HEK293 (cell line): ENCODE measurements around the gene CERS5.
A peak's percentile ranks its signal among the peaks of the same experiment; 100 is the strongest.

Experiments used
- CTCF ChIA-PET: fragments of 350-600 bp; formaldehyde crosslinking; extraction: SDS; loops from one replicate; lab custom pipeline; 2021; ENCODE audit warnings: antibody characterized with exemption; lab: Yijun Ruan, JAX
- POLR2A ChIA-PET: fragments of 300-600 bp; formaldehyde crosslinking; extraction: SDS; loops from one replicate; lab custom pipeline; 2020; ENCODE audit warnings: antibody characterized with exemption, inconsistent platforms; lab: Yijun Ruan, JAX
- H3K27ac ChIP-seq: fragments of 200-500 bp; sonication (Bioruptor generic); 2 replicates; pipeline ENCODE4 v1.5.1; 2014; ENCODE audit warnings: low read depth, low read length, control low read depth, inconsistent platforms; ENCODE audit errors: extremely low read depth
- H3K36me3 ChIP-seq, 2 experiments: fragments of 200-500 bp in 1 of 2; sonication (Bioruptor generic) in 1 of 2; 1 replicate in 1 of 2; 2 replicates in 1 of 2; pipeline ENCODE4 v1.5.1; 2014 to 2017; ENCODE audit warnings: inconsistent platforms in 2 of 2, low read length in 2 of 2; ENCODE audit not compliant: control insufficient read depth in 2 of 2, insufficient read depth in 1 of 2
- H3K4me1 ChIP-seq: fragments of 200-500 bp; sonication (Bioruptor generic); 2 replicates; pipeline ENCODE4 v1.5.1; 2014; ENCODE audit warnings: mild to moderate bottlenecking, low read length, inconsistent platforms; ENCODE audit not compliant: control insufficient read depth, insufficient read depth
- H3K4me3 ChIP-seq: 2 replicates; pipeline ENCODE4 v1.5.1; 2011; ENCODE audit warnings: low read depth, mild to moderate bottlenecking, control low read depth, low read length, moderate library complexity
- H3K9me3 ChIP-seq: fragments of 200-500 bp; sonication (Bioruptor generic); 2 replicates; pipeline ENCODE4 v1.5.1; 2014; ENCODE audit warnings: low read depth, low read length, inconsistent platforms; ENCODE audit not compliant: control insufficient read depth, insufficient read depth
- BCL11B ChIP-seq: fragments of 450-650 bp; formaldehyde crosslinking; IDR thresholded peaks from 2 replicates; pipeline ENCODE4 v1.5.1; 2016; ENCODE audit warnings: low read depth, missing biosample characterization, missing genetic modification characterization
- EGR2 ChIP-seq: fragments of 450-650 bp; formaldehyde crosslinking; IDR thresholded peaks from 2 replicates; pipeline ENCODE4 v1.5.1; 2016; ENCODE audit warnings: low read depth, missing biosample characterization, missing genetic modification characterization
- GLIS2 ChIP-seq: fragments of 450-650 bp; formaldehyde crosslinking; IDR thresholded peaks from 2 replicates; pipeline ENCODE4 v1.5.1; 2016; ENCODE audit warnings: missing biosample characterization, missing genetic modification characterization
- KLF1 ChIP-seq: fragments of 450-650 bp; formaldehyde crosslinking; IDR thresholded peaks from 2 replicates; pipeline ENCODE4 v1.5.1; 2016; ENCODE audit warnings: missing biosample characterization, missing genetic modification characterization
- MEIS1 ChIP-seq: sonication (generic); formaldehyde crosslinking; IDR thresholded peaks from 2 replicates; pipeline ENCODE4 v1.8.1; 2022; ENCODE audit warnings: missing genetic modification reagents, mild to moderate bottlenecking, borderline replicate concordance
- SP7 ChIP-seq: fragments of 450-650 bp; formaldehyde crosslinking; IDR thresholded peaks from 2 replicates; pipeline ENCODE4 v1.5.1; 2016; ENCODE audit warnings: missing biosample characterization, missing genetic modification characterization
- WT1 ChIP-seq: fragments of 450-650 bp; formaldehyde crosslinking; IDR thresholded peaks from 2 replicates; pipeline ENCODE4 v1.5.1; 2016; ENCODE audit warnings: missing biosample characterization, missing genetic modification characterization
- ZBTB17 ChIP-seq: fragments of 450-650 bp; formaldehyde crosslinking; IDR thresholded peaks from 2 replicates; pipeline ENCODE4 v1.5.1; 2016; ENCODE audit warnings: missing biosample characterization, missing genetic modification characterization
- ZBTB48 ChIP-seq: fragments of 450-650 bp; formaldehyde crosslinking; IDR thresholded peaks from 2 replicates; pipeline ENCODE4 v1.5.1; 2016; ENCODE audit warnings: missing biosample characterization, missing genetic modification characterization
- ZBTB7A ChIP-seq: fragments of 450-650 bp; formaldehyde crosslinking; IDR thresholded peaks from 2 replicates; pipeline ENCODE4 v1.5.1; 2016; ENCODE audit warnings: low read depth, missing biosample characterization, missing genetic modification characterization
- ZBTB8A ChIP-seq: fragments of 450-650 bp; formaldehyde crosslinking; IDR thresholded peaks from 2 replicates; pipeline ENCODE4 v1.5.1; 2016; ENCODE audit warnings: missing biosample characterization, missing genetic modification characterization
- ZEB2 ChIP-seq: fragments of 450-650 bp; formaldehyde crosslinking; IDR thresholded peaks from 2 replicates; pipeline ENCODE4 v1.5.1; 2016; ENCODE audit warnings: missing biosample characterization, missing genetic modification characterization
- ZFP3 ChIP-seq: fragments of 450-650 bp; formaldehyde crosslinking; IDR thresholded peaks from 2 replicates; pipeline ENCODE4 v1.5.1; 2016; ENCODE audit warnings: low read depth, missing biosample characterization, missing genetic modification characterization
- ZNF121 ChIP-seq: fragments of 450-650 bp; formaldehyde crosslinking; IDR thresholded peaks from 2 replicates; pipeline ENCODE4 v1.5.1; 2016; ENCODE audit warnings: missing biosample characterization, missing genetic modification characterization
- ZNF140 ChIP-seq: fragments of 450-650 bp; formaldehyde crosslinking; IDR thresholded peaks from 2 replicates; pipeline ENCODE4 v1.5.1; 2016; ENCODE audit warnings: missing biosample characterization, missing genetic modification characterization
- ZNF211 ChIP-seq: fragments of 450-650 bp; formaldehyde crosslinking; IDR thresholded peaks from 2 replicates; pipeline ENCODE4 v1.5.1; 2016; ENCODE audit warnings: low read depth, missing biosample characterization, missing genetic modification characterization
- ZNF223 ChIP-seq: fragments of 450-650 bp; formaldehyde crosslinking; IDR thresholded peaks from 2 replicates; pipeline ENCODE4 v1.5.1; 2016; ENCODE audit warnings: missing biosample characterization, missing genetic modification characterization
- ZNF311 ChIP-seq: fragments of 450-650 bp; formaldehyde crosslinking; IDR thresholded peaks from 2 replicates; pipeline ENCODE4 v1.5.1; 2017; ENCODE audit warnings: missing biosample characterization, missing genetic modification characterization, borderline replicate concordance
- ZNF341 ChIP-seq: fragments of 450-650 bp; formaldehyde crosslinking; IDR thresholded peaks from 2 replicates; pipeline ENCODE4; 2016; ENCODE audit warnings: low read depth, missing biosample characterization, missing genetic modification characterization
- ZNF366 ChIP-seq: fragments of 450-650 bp; formaldehyde crosslinking; conservative IDR thresholded peaks from 2 replicates; pipeline ENCODE4 v1.5.1; 2016; ENCODE audit warnings: missing biosample characterization, missing genetic modification characterization
- ZNF394 ChIP-seq: fragments of 450-650 bp; formaldehyde crosslinking; IDR thresholded peaks from 2 replicates; pipeline ENCODE4 v1.5.1; 2016; ENCODE audit warnings: missing biosample characterization, missing genetic modification characterization, mild to moderate bottlenecking, moderate library complexity, borderline replicate concordance
- ZNF423 ChIP-seq: fragments of 450-650 bp; formaldehyde crosslinking; IDR thresholded peaks from 2 replicates; pipeline ENCODE4 v1.5.1; 2016; ENCODE audit warnings: missing biosample characterization, missing genetic modification characterization
- ZNF530 ChIP-seq: fragments of 450-650 bp; formaldehyde crosslinking; IDR thresholded peaks from 2 replicates; pipeline ENCODE4 v1.5.1; 2016; ENCODE audit warnings: low read depth, missing biosample characterization, missing genetic modification characterization
- ZNF621 ChIP-seq: fragments of 450-650 bp; formaldehyde crosslinking; IDR thresholded peaks from 2 replicates; pipeline ENCODE4 v1.5.1; 2017; ENCODE audit warnings: missing biosample characterization, missing genetic modification characterization
- ZNF664 ChIP-seq: fragments of 450-650 bp; formaldehyde crosslinking; IDR thresholded peaks from 2 replicates; pipeline ENCODE4 v1.5.1; 2016; ENCODE audit warnings: missing biosample characterization, missing genetic modification characterization
- ZNF670 ChIP-seq: fragments of 450-650 bp; formaldehyde crosslinking; IDR thresholded peaks from 2 replicates; pipeline ENCODE4 v1.5.1; 2016; ENCODE audit warnings: missing biosample characterization, missing genetic modification characterization, low read depth
- TF ChIP-seq, protein P1 (sequence below): fragments of 450-650 bp; formaldehyde crosslinking; IDR thresholded peaks from 2 replicates; pipeline ENCODE4 v1.5.1; 2017; ENCODE audit warnings: missing biosample characterization, missing genetic modification characterization
- TF ChIP-seq, protein P2 (sequence below): fragments of 450-650 bp; formaldehyde crosslinking; IDR thresholded peaks from 2 replicates; pipeline ENCODE4 v1.5.1; 2016; ENCODE audit warnings: missing biosample characterization, missing genetic modification characterization
- TF ChIP-seq, protein P3 (sequence below): fragments of 450-650 bp; formaldehyde crosslinking; IDR thresholded peaks from 2 replicates; pipeline ENCODE4; 2016; ENCODE audit warnings: missing biosample characterization, missing genetic modification characterization
- TF ChIP-seq, protein P4 (sequence below): fragments of 450-650 bp; formaldehyde crosslinking; IDR thresholded peaks from 2 replicates; pipeline ENCODE4 v1.5.1; 2016; ENCODE audit warnings: missing biosample characterization, missing genetic modification characterization
- TF ChIP-seq, protein P5 (sequence below): fragments of 450-650 bp; formaldehyde crosslinking; IDR thresholded peaks from 2 replicates; pipeline ENCODE4 v1.5.1; 2016; ENCODE audit warnings: missing biosample characterization, missing genetic modification characterization

Gene CERS5

DNA sequence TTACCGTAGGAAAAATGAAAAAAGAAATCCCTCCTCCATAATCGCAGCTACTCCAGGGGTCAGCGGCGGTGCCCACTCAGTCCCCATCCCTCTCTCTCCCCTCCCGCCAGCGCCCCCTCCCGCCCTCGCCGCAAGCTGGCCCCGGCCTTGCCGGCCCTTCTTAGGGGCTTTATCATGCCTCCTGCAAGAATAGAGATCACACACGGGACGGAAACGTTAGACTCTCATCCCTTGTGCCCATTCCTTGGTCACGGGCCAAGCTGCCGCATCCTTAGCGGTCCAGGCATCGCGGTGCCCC is 55.8 kb downstream of the CERS5 start:
- Histone ChIP-seq H3K9me3 (no peaks in the 10 kb centered on the region), H3K4me3 (no peak overlapping the region), H3K4me1 (peaks cover 4% of the 10 kb centered on the region; the same call in 1 of the 2 replicates), H3K36me3 (peaks cover 0 to 7% of the 10 kb centered on the region in 2 experiments; a peak in 2 of 3 replicates), H3K27ac (no peak overlapping the region)
- CTCF ChIA-PET = interaction anchor here (0.5 to 5.1 kb wide), 36 partner anchors 10 to 327 kb away, joined by 3 to 53 read pairs (median 4); partner anchors contain the start of genes CERS5, GPD1 and SMARCD1
- POLR2A ChIA-PET = interaction anchor here (0.7 to 5.0 kb wide), 23 partner anchors 9 to 203 kb away, joined by 3 to 68 read pairs (median 5); partner anchors contain the start of genes CERS5, GPD1, LIMA1 and SMARCD1
- TF ChIP-seq, protein P1, sequence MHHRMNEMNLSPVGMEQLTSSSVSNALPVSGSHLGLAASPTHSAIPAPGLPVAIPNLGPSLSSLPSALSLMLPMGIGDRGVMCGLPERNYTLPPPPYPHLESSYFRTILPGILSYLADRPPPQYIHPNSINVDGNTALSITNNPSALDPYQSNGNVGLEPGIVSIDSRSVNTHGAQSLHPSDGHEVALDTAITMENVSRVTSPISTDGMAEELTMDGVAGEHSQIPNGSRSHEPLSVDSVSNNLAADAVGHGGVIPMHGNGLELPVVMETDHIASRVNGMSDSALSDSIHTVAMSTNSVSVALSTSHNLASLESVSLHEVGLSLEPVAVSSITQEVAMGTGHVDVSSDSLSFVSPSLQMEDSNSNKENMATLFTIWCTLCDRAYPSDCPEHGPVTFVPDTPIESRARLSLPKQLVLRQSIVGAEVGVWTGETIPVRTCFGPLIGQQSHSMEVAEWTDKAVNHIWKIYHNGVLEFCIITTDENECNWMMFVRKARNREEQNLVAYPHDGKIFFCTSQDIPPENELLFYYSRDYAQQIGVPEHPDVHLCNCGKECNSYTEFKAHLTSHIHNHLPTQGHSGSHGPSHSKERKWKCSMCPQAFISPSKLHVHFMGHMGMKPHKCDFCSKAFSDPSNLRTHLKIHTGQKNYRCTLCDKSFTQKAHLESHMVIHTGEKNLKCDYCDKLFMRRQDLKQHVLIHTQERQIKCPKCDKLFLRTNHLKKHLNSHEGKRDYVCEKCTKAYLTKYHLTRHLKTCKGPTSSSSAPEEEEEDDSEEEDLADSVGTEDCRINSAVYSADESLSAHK = no peak
- TF ChIP-seq WT1 (no peak), ZFP3 (tag by site-specific recombination) (no peak), ZNF311 (no peak), ZNF394 (tag by site-specific recombination) (peak; percentile 46; the same call in 1 of the 2 replicates), ZNF341 (tag by site-specific recombination) (no peak), ZNF223 (tag by site-specific recombination) (peak; percentile 58; the same call in 1 of the 2 replicates), ZBTB48 (tag by site-specific recombination) (0 out of 2 replicates have a peak, but pooled peaks have one; percentile 35), ZNF530 (no peak), ZNF670 (tag by site-specific recombination) (no peak), MEIS1 (CRISPR knock-in tag) (no peak), ZNF211 (tag by site-specific recombination) (no peak), BCL11B (tag by site-specific recombination) (no peak), ZNF140 (tag by site-specific recombination) (no peak), SP7 (peak; percentile 63), ZNF423 (tag by site-specific recombination) (no peak), GLIS2 (tag by site-specific recombination) (0 out of 2 replicates have a peak, but pooled peaks have one; percentile 10), ZBTB7A (tag by site-specific recombination) (peak; percentile 39; the same call in 1 of the 2 replicates), ZNF664 (tag by site-specific recombination) (no peak), ZNF121 (tag by site-specific recombination) (peak; percentile 87), ZBTB17 (tag by site-specific recombination) (no peak), ZBTB8A (tag by site-specific recombination) (peak; percentile 53), ZEB2 (tag by site-specific recombination) (peak; percentile 28; the same call in 1 of the 2 replicates), KLF1 (no peak), ZNF366 (tag by site-specific recombination) (0 out of 2 replicates have a peak, but pooled peaks have one; percentile 17), EGR2 (tag by site-specific recombination) (0 out of 2 replicates have a peak, but pooled peaks have one; percentile 9), ZNF621 (tag by site-specific recombination) (no peak)
- TF ChIP-seq, protein P2, sequence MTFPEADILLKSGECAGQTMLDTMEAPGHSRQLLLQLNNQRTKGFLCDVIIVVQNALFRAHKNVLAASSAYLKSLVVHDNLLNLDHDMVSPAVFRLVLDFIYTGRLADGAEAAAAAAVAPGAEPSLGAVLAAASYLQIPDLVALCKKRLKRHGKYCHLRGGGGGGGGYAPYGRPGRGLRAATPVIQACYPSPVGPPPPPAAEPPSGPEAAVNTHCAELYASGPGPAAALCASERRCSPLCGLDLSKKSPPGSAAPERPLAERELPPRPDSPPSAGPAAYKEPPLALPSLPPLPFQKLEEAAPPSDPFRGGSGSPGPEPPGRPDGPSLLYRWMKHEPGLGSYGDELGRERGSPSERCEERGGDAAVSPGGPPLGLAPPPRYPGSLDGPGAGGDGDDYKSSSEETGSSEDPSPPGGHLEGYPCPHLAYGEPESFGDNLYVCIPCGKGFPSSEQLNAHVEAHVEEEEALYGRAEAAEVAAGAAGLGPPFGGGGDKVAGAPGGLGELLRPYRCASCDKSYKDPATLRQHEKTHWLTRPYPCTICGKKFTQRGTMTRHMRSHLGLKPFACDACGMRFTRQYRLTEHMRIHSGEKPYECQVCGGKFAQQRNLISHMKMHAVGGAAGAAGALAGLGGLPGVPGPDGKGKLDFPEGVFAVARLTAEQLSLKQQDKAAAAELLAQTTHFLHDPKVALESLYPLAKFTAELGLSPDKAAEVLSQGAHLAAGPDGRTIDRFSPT (tag by site-specific recombination) = peak; percentile 88
- TF ChIP-seq, protein P3, sequence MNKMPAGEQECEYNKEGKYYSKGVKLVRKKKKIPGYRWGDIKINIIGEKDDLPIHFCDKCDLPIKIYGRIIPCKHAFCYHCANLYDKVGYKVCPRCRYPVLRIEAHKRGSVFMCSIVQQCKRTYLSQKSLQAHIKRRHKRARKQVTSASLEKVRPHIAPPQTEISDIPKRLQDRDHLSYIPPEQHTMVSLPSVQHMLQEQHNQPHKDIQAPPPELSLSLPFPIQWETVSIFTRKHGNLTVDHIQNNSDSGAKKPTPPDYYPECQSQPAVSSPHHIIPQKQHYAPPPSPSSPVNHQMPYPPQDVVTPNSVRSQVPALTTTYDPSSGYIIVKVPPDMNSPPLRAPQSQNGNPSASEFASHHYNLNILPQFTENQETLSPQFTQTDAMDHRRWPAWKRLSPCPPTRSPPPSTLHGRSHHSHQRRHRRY = no peak
- TF ChIP-seq, protein P4, sequence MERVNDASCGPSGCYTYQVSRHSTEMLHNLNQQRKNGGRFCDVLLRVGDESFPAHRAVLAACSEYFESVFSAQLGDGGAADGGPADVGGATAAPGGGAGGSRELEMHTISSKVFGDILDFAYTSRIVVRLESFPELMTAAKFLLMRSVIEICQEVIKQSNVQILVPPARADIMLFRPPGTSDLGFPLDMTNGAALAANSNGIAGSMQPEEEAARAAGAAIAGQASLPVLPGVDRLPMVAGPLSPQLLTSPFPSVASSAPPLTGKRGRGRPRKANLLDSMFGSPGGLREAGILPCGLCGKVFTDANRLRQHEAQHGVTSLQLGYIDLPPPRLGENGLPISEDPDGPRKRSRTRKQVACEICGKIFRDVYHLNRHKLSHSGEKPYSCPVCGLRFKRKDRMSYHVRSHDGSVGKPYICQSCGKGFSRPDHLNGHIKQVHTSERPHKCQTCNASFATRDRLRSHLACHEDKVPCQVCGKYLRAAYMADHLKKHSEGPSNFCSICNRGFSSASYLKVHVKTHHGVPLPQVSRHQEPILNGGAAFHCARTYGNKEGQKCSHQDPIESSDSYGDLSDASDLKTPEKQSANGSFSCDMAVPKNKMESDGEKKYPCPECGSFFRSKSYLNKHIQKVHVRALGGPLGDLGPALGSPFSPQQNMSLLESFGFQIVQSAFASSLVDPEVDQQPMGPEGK (tag by site-specific recombination) = peak; percentile 87; the same call in 1 of the 2 replicates
- TF ChIP-seq, protein P5, sequence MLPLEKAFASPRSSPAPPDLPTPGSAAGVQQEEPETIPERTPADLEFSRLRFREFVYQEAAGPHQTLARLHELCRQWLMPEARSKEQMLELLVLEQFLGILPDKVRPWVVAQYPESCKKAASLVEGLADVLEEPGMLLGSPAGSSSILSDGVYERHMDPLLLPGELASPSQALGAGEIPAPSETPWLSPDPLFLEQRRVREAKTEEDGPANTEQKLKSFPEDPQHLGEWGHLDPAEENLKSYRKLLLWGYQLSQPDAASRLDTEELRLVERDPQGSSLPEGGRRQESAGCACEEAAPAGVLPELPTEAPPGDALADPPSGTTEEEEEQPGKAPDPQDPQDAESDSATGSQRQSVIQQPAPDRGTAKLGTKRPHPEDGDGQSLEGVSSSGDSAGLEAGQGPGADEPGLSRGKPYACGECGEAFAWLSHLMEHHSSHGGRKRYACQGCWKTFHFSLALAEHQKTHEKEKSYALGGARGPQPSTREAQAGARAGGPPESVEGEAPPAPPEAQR (tag by site-specific recombination) = no peak
